ENCODE measurements around the gene FABP3.
A peak's percentile ranks its signal among the peaks of the same experiment; 100 is the strongest.

- no peak for TF ChIP-seq MXI1 (IDR thresholded peaks at IDR 0.05; ENCODE audit: borderline replicate concordance, low read depth, low read length)
- no peak for TF ChIP-seq FOS (IDR thresholded peaks at IDR 0.05; ENCODE audit: low read depth, low read length)
- no peak for TF ChIP-seq POLR2A (IDR thresholded peaks at IDR 0.05; ENCODE audit: low read depth, low read length)
- peak; percentile 52 for TF ChIP-seq CTCF (conservative IDR thresholded peaks at IDR 0.05; ENCODE audit: low read depth, low read length)
- no peak for TF ChIP-seq RFX5 (IDR thresholded peaks at IDR 0.05; ENCODE audit: low read depth, low read length)
- no peak for TF ChIP-seq ELK1 (IDR thresholded peaks at IDR 0.05; ENCODE audit: borderline replicate concordance, low read depth, low read length)
- TF ChIP-seq SMC3 (IDR thresholded peaks at IDR 0.05; ENCODE audit: low read depth, low read length) = peak; percentile 18; the same call in 1 of the 2 replicates
- TF ChIP-seq CHD1 (IDR thresholded peaks at IDR 0.05; ENCODE audit: low read depth, low read length) = no peak
- no peak for TF ChIP-seq BHLHE40 (IDR thresholded peaks at IDR 0.05; ENCODE audit: low read depth, low read length)
- TF ChIP-seq MAFK (IDR thresholded peaks at IDR 0.05; ENCODE audit: low read depth, low read length) = no peak
- no peak for TF ChIP-seq USF2 (IDR thresholded peaks at IDR 0.05; ENCODE audit: low read depth, low read length)
- no peak for TF ChIP-seq CEBPB (IDR thresholded peaks at IDR 0.05; ENCODE audit: low read depth, low read length)
Observed at GRCh38 chr1:31421371-31422040, 48.6 kb upstream of the FABP3 start.

Data from IMR-90 (cell line).